ENCODE measurements around the gene TOMM40L. TPM values are rescaled to one million over a fixed set of nuclear protein-coding genes. Genes with fewer than 3 reads are reported as not detected.

TOMM40L gene
- total RNA-seq, 2 experiments from 2014 or later: 16.7 to 17.3 TPM

DNA sequence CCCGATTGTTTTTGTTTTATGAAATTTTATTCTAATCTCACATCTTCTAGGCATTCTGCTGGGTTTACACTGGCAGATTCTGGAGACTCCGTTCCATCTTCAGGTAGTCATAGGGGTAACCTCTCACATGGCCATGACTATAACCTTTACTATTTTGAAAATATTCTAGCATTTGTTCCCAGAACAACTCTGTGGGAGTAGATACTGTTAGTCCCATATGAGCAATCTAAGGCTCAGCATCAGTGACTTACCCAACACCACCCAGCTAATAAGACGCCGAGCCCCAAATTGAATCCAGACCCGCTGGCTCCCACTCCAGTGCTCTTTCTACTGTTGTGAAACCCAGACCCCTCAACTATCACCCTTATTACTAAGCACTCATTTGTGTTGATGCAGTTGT is 36.8 kb upstream of the TOMM40L start:
- Mint-ChIP-seq H3K27ac (no peak overlapping the region), H3K27me3 (no peaks in the 10 kb centered on the region), H3K36me3 (ENCODE audit: low read depth) (peaks cover 3% of the 10 kb centered on the region), H3K4me1 (peaks cover 63% of the 10 kb centered on the region), H3K9me3 (no peaks in the 10 kb centered on the region), H3K4me3 (no peak overlapping the region)
- CTCF ChIA-PET: interaction anchor here (0.6 to 1.6 kb wide), 2 partner anchors 13 to 47 kb away, joined by 3 to 4 read pairs; partner anchors contain the start of gene NDUFS2
- no peak for DNase-seq
- POLR2A ChIA-PET: no interaction called here

DNA sequence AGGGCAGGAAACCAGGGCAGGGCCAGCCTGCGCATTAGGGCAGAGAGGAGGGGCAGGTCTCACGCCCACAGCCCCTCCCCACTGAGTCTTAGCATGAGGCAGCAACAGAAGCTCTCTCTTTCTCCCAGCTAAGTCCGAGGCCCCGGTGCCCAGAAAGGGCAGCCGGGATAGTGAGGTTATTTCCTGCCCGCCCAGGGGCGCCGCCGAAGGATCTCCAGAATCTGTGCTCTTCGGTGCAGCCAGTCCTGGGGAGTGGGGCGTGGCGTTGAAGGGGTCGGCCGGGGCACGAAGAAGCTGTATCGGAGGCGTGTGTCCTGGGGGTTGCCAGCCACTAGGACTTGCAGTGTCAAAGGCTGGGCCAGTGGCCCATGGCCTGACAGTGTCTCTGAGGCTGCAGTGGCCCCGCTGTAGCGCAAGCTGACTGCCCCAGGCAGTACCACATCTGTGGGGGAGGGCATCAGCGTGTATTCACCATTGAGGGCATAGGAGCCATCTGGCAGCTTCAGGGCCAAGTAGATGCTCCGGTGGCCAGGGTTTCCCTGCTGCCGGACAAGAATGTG is 34.8 kb upstream of the TOMM40L start:
- Mint-ChIP-seq H3K27me3 (no peaks in the 10 kb centered on the region), H3K36me3 (ENCODE audit: low read depth) (peaks cover 3% of the 10 kb centered on the region), H3K4me3 (no peak overlapping the region), H3K27ac (peak overlapping the region; percentile 62), H3K9me3 (no peaks in the 10 kb centered on the region), H3K4me1 (peaks cover 58% of the 10 kb centered on the region)
- no peak for DNase-seq
- ChIA-PET POLR2A (no interaction called here), CTCF (interaction anchor here (0.9 to 3.9 kb wide), 9 partner anchors 8 to 191 kb away, joined by 3 to 36 read pairs (median 4); partner anchors contain the start of genes ADAMTS4, NDUFS2, PPOX and TOMM40L)

DNA sequence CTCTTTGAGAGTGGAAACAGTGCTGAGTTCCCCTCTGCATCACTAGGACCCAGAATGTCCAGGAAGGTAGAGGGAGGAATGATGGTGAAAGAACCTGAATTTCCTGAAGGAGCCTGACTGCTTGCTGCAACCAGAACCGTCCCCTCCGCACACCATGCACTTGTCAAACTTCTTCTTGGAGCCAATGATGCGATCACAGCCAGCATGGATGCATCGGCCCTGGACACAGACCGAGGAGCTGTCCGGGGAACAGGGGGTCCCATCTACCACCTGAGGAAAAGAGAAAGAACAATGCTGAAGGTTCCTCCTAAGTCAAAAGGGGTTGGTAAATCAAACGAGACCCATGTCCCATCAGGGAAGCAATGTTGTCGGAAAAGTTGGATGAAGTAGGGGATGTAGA is 33.9 kb upstream of the TOMM40L start:
- ChIA-PET CTCF (interaction anchor here (0.9 to 3.9 kb wide), 11 partner anchors 9 to 190 kb away, joined by 3 to 36 read pairs (median 6); partner anchors contain the start of genes NDUFS2, PPOX and TOMM40L), POLR2A (no interaction called here)
- no peak overlapping the region for H3K4me3 Mint-ChIP-seq
- H3K36me3 Mint-ChIP-seq (ENCODE audit: low read depth): peaks cover 3% of the 10 kb centered on the region
- no peak overlapping the region for H3K27ac Mint-ChIP-seq
- no peak for DNase-seq
- H3K27me3 Mint-ChIP-seq: no peaks in the 10 kb centered on the region
- H3K4me1 Mint-ChIP-seq: peaks cover 51% of the 10 kb centered on the region
- no peaks in the 10 kb centered on the region for H3K9me3 Mint-ChIP-seq

DNA sequence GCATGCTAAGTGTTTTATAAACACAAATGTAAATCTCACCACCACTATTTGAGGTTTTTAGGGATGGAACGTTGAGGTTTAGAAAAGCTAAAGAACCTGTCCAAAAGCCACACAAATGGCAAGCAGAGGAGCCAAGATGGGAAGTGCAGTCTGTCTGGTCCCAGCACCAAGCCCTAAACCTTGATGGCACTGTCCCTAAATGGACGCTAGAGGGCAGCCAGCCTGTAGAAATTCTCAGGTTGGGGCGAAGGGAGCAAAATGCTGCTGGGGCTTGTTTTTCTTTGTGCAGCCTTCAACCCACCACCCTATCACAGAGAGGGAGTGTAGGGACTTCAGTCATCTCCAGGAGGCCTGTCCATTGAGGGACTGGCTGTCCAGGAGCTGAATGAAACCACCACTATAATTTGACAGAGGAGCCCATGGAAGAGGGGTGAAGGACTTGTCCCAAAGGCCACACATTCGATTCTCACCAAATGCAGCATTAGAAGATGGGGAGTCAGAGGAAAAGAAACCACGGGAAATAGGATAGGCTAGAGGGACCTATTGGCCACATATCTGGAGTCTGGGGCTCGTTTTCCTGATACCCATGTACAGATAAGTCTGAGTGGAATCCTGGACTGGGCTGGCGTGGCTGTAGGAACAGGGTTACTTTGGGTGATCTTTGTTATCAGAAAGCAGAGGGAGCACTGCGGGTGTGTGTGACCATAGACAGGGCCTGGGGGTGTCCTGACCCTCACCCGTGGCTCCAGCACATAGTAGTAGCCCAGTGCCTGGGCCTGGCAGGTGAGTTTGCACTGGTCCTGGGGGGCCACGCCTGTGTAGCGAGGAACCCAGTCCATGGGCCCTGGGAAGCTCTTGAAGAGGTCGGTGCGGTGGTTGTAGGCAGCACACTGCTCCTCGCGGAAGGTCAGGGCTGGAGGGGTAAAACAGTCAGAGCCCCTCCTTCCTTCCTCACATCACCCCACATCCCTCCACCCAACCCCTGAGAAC is 33.1 kb upstream of the TOMM40L start:
- Mint-ChIP-seq H3K36me3 (ENCODE audit: low read depth) (no peaks in the 10 kb centered on the region), H3K27me3 (no peaks in the 10 kb centered on the region), H3K4me1 (peaks cover 46% of the 10 kb centered on the region), H3K27ac (peak overlapping the region; percentile 87), H3K9me3 (no peaks in the 10 kb centered on the region), H3K4me3 (no peak overlapping the region)
- POLR2A ChIA-PET: interaction anchor here (0.6 kb wide), 1 partner anchor 9 kb away, joined by 3 read pairs; the partner anchor contains the start of gene NDUFS2
- CTCF ChIA-PET: interaction anchor here (0.6 to 3.9 kb wide), 10 partner anchors 7 to 199 kb away, joined by 3 to 36 read pairs (median 7); partner anchors contain the start of genes NDUFS2 and TOMM40L
- DNase-seq: peak; percentile 81

DNA sequence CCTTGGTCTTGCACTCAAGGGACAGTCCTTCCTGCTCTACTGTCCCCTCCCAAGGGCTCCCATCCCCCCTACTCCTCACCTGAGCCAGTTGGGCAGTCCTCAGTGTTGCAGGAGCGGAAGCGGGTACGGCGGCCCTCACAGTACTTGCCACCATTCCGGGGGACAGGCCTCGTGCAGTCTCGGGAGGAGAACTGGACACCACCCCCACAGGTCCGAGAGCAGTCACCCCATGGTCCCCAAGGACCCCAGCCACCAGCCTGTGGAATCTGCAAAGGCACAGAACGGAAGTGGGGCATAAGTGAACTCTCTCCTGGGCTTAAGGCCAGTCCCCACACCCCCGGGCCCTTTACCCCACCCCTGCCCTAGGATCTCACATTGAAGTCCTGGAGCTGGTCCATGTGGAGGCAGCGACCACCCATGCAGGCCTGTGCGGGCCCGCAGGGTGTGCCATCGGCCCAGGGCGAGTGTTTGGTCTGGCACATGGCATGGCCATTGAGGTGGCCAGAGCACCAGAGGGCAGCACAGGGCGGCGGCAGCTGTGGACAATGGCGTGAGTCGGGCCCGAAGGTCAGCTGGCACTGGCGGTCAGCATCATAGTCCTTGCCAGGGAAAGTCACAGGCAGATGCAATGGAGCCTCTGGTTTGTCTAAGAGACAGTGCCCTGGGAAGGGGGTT is 32.2 kb upstream of the TOMM40L start:
- Mint-ChIP-seq H3K36me3 (ENCODE audit: low read depth) (no peaks in the 10 kb centered on the region), H3K27ac (no peak overlapping the region), H3K4me1 (peaks cover 41% of the 10 kb centered on the region), H3K27me3 (no peaks in the 10 kb centered on the region), H3K4me3 (no peak overlapping the region), H3K9me3 (no peaks in the 10 kb centered on the region)
- POLR2A ChIA-PET: interaction anchor here (0.6 kb wide), 1 partner anchor 8 kb away, joined by 3 read pairs; the partner anchor contains the start of gene NDUFS2
- no peak for DNase-seq
- CTCF ChIA-PET: interaction anchor here (0.6 to 3.9 kb wide), 9 partner anchors 8 to 212 kb away, joined by 3 to 18 read pairs (median 3); partner anchors contain the start of genes APOA2, TOMM40L and USP21

DNA sequence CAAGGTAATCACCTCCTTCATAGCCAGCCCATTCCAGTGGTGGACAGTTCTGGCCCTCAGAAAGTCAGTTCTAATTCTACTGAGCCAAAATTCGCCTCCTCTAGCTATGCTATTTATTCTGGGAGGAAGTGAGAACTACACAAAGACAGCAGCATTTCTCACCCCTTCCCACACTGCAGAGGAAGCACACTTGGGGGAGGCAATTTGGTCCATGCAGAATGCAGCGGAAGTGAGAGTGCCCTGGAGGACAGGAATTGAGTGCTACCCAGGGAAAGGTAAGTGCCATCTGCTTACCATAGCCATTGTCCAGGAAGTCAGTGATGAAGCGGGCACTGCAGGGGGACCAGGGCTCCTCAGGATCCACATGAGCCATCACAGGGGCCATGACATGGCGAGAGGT is 30.7 kb upstream of the TOMM40L start:
- Mint-ChIP-seq H3K4me3 (no peak overlapping the region), H3K36me3 (ENCODE audit: low read depth) (no peaks in the 10 kb centered on the region), H3K27me3 (no peaks in the 10 kb centered on the region), H3K4me1 (peaks cover 43% of the 10 kb centered on the region), H3K9me3 (no peaks in the 10 kb centered on the region), H3K27ac (peak overlapping the region; percentile 69)
- no peak for DNase-seq
- POLR2A ChIA-PET: no interaction called here
- CTCF ChIA-PET: interaction anchor here (1.1 to 1.5 kb wide), 3 partner anchors 13 to 28 kb away, joined by 3 to 4 read pairs (median 3); partner anchors contain the start of gene APOA2

DNA sequence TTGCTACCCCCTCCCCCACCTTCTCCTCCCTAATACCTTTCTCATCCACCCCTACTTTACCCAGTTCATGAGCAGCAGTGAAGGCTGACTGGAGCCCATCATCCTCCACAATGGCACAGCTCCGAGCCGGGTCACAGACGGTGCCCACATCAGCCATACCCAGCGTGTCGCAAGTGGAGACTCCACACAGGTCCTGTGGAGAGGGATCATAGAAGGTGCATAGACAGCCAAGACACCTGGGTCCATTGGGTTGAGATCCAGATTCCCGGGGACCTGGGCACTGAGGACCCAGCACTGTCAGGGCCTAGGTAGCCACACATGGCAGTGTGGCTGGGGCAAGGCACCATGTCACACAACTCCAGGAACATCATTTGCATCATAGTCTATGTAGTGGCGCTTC is 29.7 kb upstream of the TOMM40L start:
- H3K9me3 Mint-ChIP-seq: no peaks in the 10 kb centered on the region
- CTCF ChIA-PET: interaction anchor here (1.1 kb wide), 1 partner anchor 14 kb away, joined by 4 read pairs; no protein-coding TSS in a partner anchor
- peaks cover 51% of the 10 kb centered on the region for H3K4me1 Mint-ChIP-seq
- H3K27me3 Mint-ChIP-seq: no peaks in the 10 kb centered on the region
- H3K36me3 Mint-ChIP-seq (ENCODE audit: low read depth): no peaks in the 10 kb centered on the region
- POLR2A ChIA-PET: no interaction called here
- DNase-seq: no peak
- H3K27ac Mint-ChIP-seq: peak overlapping the region; percentile 70
- H3K4me3 Mint-ChIP-seq: no peak overlapping the region

DNA sequence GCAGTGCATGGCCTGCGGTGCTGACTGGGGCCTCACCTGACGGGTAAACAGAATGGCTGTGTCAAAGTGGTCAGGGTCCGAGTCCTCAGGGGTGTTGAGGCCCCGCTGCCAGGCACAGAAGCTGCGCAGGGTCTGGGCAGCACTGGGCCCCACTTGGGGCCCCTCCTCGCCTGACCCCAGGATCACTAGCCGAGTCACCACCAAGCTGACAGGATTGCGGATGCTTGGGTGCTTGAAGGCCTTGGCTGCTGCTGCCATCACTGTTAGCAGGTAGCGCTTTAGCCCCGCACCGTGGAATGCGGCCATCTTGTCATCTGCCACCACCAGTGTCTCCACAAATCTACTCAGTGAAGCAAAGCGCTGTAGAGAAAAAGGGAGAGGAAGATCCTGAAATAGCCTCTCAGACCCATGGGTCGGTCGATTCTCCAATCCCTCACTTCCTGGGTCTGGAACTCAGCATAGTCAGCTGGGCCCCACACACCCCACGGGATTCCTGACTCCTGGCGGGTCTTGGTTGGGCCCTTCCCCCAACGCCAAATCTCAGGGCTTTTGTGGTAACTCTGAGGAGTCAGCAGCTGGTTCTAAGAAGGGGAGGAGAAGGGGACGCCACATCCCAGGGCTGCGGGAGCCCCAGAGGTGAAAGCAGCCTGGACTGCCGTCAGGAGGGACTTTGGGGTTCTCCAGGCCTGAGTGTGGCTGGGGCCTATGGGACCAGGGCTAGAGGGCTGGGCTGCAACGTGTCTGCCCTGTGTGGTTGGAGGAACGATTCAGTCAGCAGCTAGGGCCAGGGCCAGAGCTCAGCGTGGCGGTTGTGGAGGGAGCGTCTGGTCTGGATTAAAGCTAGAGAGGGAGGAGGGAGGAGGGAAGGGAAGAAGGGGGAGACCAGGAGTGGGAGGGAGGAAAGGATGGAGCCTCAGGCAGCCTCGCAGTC is 29.1 kb upstream of the TOMM40L start:
- no peak for DNase-seq
- Mint-ChIP-seq H3K4me3 (no peak overlapping the region), H3K27ac (peak overlapping the region; percentile 1), H3K36me3 (ENCODE audit: low read depth) (no peaks in the 10 kb centered on the region), H3K9me3 (no peaks in the 10 kb centered on the region), H3K4me1 (peaks cover 57% of the 10 kb centered on the region), H3K27me3 (no peaks in the 10 kb centered on the region)
- CTCF ChIA-PET: interaction anchor here (0.9 to 2.0 kb wide), 2 partner anchors 29 to 186 kb away, joined by 3 to 6 read pairs; partner anchors contain the start of gene TOMM40L
- POLR2A ChIA-PET: no interaction called here

DNA sequence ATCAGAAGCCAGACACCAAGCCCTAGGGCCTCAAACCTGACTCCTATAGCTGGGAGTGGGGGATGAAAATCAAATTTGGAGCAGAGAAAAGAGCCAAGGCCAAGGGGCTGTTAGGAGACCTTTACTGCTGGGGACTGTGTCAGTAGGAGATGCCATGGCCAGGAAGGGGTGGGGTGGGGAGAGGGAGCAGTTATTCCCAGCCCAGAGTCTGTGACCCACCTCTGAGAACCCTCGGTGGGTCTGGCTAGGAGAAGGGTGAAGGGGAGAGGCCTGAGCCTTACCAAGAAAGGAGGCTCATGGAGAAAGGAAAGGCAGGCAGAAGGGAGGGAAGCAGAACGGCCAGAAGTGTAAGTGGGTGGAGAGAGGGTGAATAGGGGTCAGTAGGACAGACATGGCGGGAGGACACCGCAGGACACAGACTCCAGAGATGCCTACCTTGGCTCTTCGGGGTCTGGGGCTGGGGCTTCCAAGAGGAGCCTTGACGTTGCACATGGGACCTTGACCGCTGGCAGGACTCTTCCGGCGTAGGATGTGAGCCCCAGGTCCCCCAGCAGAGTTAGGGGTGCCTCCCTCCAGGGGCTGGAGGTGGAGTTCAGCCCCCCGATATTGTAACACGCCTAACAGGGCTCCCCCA is 28.2 kb upstream of the TOMM40L start:
- Mint-ChIP-seq H3K27me3 (no peaks in the 10 kb centered on the region), H3K4me3 (no peak overlapping the region), H3K27ac (no peak overlapping the region), H3K36me3 (ENCODE audit: low read depth) (peaks cover 5% of the 10 kb centered on the region), H3K4me1 (peaks cover 56% of the 10 kb centered on the region), H3K9me3 (no peaks in the 10 kb centered on the region)
- DNase-seq: no peak
- ChIA-PET POLR2A (interaction anchor here (0.5 kb wide), 1 partner anchor 10 kb away, joined by 9 read pairs; no protein-coding TSS in a partner anchor), CTCF (interaction anchor here (0.5 to 2.0 kb wide), 8 partner anchors 11 to 192 kb away, joined by 3 to 6 read pairs (median 4); partner anchors contain the start of gene TOMM40L)

DNA sequence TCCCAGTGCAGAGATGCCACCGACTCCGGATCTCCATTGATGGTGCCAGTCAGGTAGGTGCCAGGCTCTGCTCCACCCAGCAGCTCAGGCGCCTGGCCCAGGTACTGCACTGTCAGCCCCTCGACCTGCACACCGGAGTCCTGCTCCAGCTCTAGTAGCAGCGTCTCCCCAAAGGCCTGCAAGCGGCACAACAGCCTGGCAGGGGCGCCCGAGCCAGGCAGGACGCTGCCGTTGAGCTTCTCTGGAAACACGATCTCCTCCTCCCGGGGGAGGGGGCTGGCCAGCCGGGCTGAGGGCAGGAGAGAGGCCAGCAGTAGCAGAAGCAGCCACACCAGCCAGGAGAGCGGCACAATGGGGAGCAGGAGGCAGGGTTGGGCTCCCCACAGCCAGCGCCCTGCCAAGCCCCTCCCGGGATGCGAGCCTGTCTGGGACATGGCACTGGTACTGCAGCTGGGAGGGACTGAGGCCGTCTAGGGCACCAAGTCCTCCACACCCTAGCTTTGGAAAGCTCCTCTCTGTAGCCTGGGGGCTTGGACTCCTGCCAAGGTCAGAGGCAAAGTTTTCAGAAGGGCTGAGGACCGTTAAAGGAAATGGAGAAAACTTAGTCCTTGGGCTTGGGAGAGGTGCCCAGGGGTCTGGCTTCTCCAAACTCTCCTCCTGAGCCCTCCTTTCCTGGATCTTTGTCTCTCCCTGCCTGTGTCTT is 27.5 kb upstream of the TOMM40L start:
- Mint-ChIP-seq H3K36me3 (ENCODE audit: low read depth) (peaks cover 9% of the 10 kb centered on the region), H3K9me3 (no peaks in the 10 kb centered on the region), H3K27ac (no peak overlapping the region), H3K27me3 (no peaks in the 10 kb centered on the region), H3K4me1 (peaks cover 56% of the 10 kb centered on the region), H3K4me3 (no peak overlapping the region)
- POLR2A ChIA-PET: interaction anchor here (0.5 kb wide), 1 partner anchor 10 kb away, joined by 9 read pairs; no protein-coding TSS in a partner anchor
- no peak for DNase-seq
- CTCF ChIA-PET: interaction anchor here (0.5 to 2.0 kb wide), 9 partner anchors 7 to 191 kb away, joined by 3 to 6 read pairs (median 4); partner anchors contain the start of gene TOMM40L

All from activated CD4-positive, alpha-beta T cell treated with anti-CD3 and anti-CD28 coated beads, Interleukin-2, amount 10 ng/mL, durations not matched to agents 7 days and 5 days (primary cell).